WERI-Rb-1 (cell line): ENCODE data around the gene SEBOX.

ENCODE experiments used
- DNase-seq: peaks from one replicate; pipeline ENCODE4 v3.0.0-alpha.2; 2020
- H3K27ac ChIP-seq: fragments of 250-450 bp; sonication (Bioruptor Pico); 2 replicates; pipeline ENCODE4 v1.5.1; 2020; ENCODE audit warnings: mild to moderate bottlenecking, moderate library complexity
- H3K27me3 ChIP-seq: fragments of 250-450 bp; sonication (Bioruptor Pico); 2 replicates; pipeline ENCODE4 v1.5.1; 2021; ENCODE audit warnings: mild to moderate bottlenecking, low read depth, moderate library complexity; ENCODE audit not compliant: insufficient read depth, severe bottlenecking
- H3K36me3 ChIP-seq: fragments of 250-450 bp; sonication (Bioruptor Pico); 2 replicates; pipeline ENCODE4 v1.5.1; 2020; ENCODE audit warnings: mild to moderate bottlenecking, moderate library complexity
- H3K4me3 ChIP-seq: 2 replicates; pipeline ENCODE4 v1.5.1; 2011; ENCODE audit warnings: low read depth, mild to moderate bottlenecking, control low read depth, low read length
- H3K9me3 ChIP-seq: fragments of 250-450 bp; sonication (Bioruptor Pico); 2 replicates; pipeline ENCODE4 v1.5.1; 2021; ENCODE audit warnings: mild to moderate bottlenecking, moderate library complexity; ENCODE audit not compliant: severe bottlenecking
- TF ChIP-seq, protein P1 (sequence below): IDR thresholded peaks from 2 replicates; pipeline ENCODE4 v1.5.1; 2011; ENCODE audit warnings: low read depth, mild to moderate bottlenecking, control low read depth, inconsistent platforms, low read length

Gene SEBOX

DNA sequence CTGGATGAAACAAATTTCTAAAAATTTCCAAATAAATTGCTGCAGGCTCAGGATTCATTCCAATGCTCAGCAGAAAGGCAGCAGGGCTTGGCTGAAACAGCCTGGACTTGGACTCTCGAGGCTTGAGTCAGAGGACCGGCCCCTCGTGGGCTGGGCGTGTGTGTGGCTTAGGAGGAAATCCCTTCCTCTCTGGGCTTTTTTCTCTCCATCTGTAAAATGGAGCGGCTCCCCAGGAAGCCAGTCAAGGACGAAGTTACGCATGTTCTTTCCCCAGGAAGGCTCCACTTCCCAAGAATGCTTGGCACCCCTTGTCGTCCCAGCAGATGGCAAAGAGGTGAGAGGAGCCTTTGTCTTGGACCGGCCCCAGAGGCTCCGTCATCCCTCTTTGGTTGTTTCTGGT, 27.5 kb upstream of the SEBOX start:
- Histone ChIP-seq H3K27me3 (no peaks in the 10 kb centered on the region), H3K36me3 (peaks cover 81% of the 10 kb centered on the region), H3K27ac (no peak overlapping the region), H3K4me3 (no peak overlapping the region), H3K9me3 (no peaks in the 10 kb centered on the region)
- no peak for DNase-seq
- TF ChIP-seq, protein P1, sequence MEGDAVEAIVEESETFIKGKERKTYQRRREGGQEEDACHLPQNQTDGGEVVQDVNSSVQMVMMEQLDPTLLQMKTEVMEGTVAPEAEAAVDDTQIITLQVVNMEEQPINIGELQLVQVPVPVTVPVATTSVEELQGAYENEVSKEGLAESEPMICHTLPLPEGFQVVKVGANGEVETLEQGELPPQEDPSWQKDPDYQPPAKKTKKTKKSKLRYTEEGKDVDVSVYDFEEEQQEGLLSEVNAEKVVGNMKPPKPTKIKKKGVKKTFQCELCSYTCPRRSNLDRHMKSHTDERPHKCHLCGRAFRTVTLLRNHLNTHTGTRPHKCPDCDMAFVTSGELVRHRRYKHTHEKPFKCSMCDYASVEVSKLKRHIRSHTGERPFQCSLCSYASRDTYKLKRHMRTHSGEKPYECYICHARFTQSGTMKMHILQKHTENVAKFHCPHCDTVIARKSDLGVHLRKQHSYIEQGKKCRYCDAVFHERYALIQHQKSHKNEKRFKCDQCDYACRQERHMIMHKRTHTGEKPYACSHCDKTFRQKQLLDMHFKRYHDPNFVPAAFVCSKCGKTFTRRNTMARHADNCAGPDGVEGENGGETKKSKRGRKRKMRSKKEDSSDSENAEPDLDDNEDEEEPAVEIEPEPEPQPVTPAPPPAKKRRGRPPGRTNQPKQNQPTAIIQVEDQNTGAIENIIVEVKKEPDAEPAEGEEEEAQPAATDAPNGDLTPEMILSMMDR: no peak

DNA sequence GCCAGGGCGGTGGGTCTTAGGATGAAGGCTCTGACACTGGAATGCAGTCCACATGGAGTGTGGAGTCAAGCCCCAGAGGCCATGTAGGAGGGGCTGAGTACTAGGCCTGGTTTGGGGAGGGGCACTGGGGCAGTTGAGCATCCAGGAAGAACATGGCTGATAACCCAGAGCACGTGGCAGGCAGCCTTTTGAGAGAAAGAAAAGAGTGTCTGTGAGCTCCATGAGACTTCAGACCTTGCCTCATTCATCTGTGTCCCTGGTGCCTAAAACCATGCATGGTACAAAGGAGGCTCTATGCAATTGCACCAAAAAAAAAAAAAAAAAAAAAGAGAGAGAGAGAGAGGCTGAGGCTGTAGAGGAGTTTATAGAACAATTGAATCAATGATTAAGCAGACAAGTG, 26.4 kb upstream of the SEBOX start:
- Histone ChIP-seq H3K9me3 (no peaks in the 10 kb centered on the region), H3K36me3 (peaks cover 78% of the 10 kb centered on the region), H3K27me3 (no peaks in the 10 kb centered on the region), H3K27ac (no peak overlapping the region), H3K4me3 (no peak overlapping the region)
- DNase-seq: no peak
- TF ChIP-seq, protein P1: no peak

DNA sequence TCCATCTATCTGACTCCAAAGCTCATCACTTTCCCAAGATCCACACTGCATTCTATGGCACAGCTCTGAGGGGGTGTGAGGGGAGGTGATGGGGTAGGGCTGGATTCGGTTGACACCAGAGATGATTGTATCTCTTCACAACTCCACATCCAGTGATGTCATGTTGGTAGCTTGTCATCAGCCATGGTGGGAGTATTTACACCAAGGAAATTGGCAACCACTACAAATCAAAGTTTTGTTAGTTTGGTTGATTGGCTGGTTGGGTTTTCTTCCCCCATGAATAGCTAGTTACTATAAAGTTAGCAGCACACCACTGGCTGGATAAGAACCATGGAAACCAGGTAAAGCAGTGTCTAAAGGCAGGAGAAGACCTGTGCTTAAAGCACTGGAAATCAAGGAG, 26.0 kb upstream of the SEBOX start:
- Histone ChIP-seq H3K27me3 (no peaks in the 10 kb centered on the region), H3K4me3 (no peak overlapping the region), H3K36me3 (peaks cover 77% of the 10 kb centered on the region), H3K9me3 (no peaks in the 10 kb centered on the region), H3K27ac (no peak overlapping the region)
- DNase-seq: no peak
- TF ChIP-seq, protein P1: no peak

DNA sequence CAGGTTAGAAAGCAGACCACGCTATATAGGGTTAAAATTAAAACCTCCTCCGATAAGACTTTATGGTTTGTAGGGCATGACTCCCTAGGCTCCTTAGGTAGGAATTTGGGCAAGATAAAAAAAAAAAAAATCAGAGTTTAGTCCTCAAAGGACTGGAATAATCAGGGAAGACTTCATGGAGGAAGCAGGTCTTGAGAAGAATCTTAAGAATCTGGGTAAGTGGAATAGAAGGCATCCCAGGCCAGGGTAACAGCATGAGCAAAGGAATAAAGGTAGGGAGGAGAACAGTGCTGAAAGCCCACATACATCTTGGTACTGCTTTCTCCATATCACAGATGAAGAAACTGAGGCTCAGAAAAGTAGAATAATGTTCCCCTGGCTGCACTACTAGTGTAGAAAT, 25.6 kb upstream of the SEBOX start:
- Histone ChIP-seq H3K27ac (no peak overlapping the region), H3K27me3 (no peaks in the 10 kb centered on the region), H3K36me3 (peaks cover 77% of the 10 kb centered on the region), H3K9me3 (no peaks in the 10 kb centered on the region), H3K4me3 (no peak overlapping the region)
- TF ChIP-seq, protein P1: no peak
- DNase-seq: no peak

DNA sequence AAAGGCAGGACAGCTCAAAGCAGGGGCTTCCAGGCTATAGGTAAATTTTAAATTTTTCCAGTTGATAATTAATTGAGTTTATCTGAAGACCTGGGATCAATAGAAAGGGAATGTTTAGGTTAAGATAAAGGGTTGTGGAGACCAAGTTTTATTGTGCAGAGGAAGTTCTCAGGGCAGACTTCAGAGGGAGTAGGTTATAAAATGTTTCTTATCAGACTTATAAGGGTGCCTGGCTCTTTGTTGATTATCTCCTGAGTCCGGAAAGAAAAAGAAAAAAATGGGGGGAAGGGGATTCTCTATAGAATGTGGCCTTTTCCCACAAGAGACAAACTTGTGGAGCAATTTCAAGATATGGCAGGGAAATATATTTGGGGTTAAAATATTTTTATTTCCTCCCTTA, 25.1 kb upstream of the SEBOX start:
- no peak for DNase-seq
- no peaks in the 10 kb centered on the region for H3K27me3 ChIP-seq
- no peak overlapping the region for H3K4me3 ChIP-seq
- TF ChIP-seq, protein P1: no peak
- no peak overlapping the region for H3K27ac ChIP-seq
- H3K36me3 ChIP-seq: peaks cover 76% of the 10 kb centered on the region
- H3K9me3 ChIP-seq: no peaks in the 10 kb centered on the region

DNA sequence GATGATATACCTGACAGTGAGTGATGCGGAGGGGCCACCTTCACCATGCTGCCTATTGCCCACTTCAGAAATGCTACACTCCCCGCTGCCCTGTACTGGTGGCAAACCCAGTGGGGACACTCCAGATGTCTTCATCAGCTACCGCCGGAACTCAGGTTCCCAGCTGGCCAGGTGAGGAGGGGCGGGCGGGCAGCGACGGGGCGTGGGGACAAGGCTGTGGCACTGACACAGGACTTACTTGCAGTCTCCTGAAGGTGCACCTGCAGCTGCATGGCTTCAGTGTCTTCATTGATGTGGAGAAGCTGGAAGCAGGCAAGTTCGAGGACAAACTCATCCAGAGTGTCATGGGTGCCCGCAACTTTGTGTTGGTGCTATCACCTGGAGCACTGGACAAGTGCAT, 23.1 kb upstream of the SEBOX start:
- Histone ChIP-seq H3K9me3 (no peaks in the 10 kb centered on the region), H3K36me3 (peaks cover 75% of the 10 kb centered on the region), H3K4me3 (no peak overlapping the region), H3K27ac (no peak overlapping the region), H3K27me3 (no peaks in the 10 kb centered on the region)
- TF ChIP-seq, protein P1: no peak
- DNase-seq: no peak
